Measurements from ENCODE around the gene NSD2. TPM values are rescaled to one million over a fixed set of nuclear protein-coding genes. Genes with fewer than 3 reads are reported as not detected.

NSD2 gene
- total RNA-seq, 1 experiment from 2014 or later, result 136 TPM

- Histone ChIP-seq H3K18ac (ENCODE audit: insufficient read length, low read depth, low read length) (no peak overlapping the region), H3K56ac (ENCODE audit: insufficient read length, low read depth, low read length) (no peak overlapping the region), H3K23me2 (ENCODE audit: insufficient read length, low read depth, low read length, poor library complexity, severe bottlenecking) (no peaks in the 10 kb centered on the region), H3K27me3 (ENCODE audit: insufficient read depth, low read length) (peaks cover 86% of the 10 kb centered on the region), H3T11ph (ENCODE audit: low read length) (no peak overlapping the region), H3K4ac (ENCODE audit: low read depth, low read length) (no peak overlapping the region), H4K5ac (ENCODE audit: insufficient read length, low read depth, low read length) (no peak overlapping the region), H2AK5ac (ENCODE audit: insufficient read length, low read length) (no peak overlapping the region), H3K27ac (ENCODE audit: insufficient read length, low read depth, low read length) (no peak overlapping the region), H3K4me2 (ENCODE audit: insufficient read depth, insufficient read length, low read length) (no peak overlapping the region), H3K79me2 (ENCODE audit: insufficient read depth, low read length) (no peaks in the 10 kb centered on the region), H4K91ac (ENCODE audit: insufficient read length, low read depth, low read length) (no peak overlapping the region), H3K9ac (ENCODE audit: extremely low read depth, insufficient read length, low read length) (no peak overlapping the region), H3K23ac (ENCODE audit: insufficient read length, low read depth, low read length) (no peak overlapping the region), H3K4me1 (ENCODE audit: insufficient read depth, low read length) (no peaks in the 10 kb centered on the region), H2BK15ac (ENCODE audit: low read depth, low read length) (no peak overlapping the region), H2BK120ac (ENCODE audit: low read depth, low read length, poor library complexity, severe bottlenecking) (no peak overlapping the region), H3K9me3 (ENCODE audit: control insufficient read depth, low read depth, low read length) (no peaks in the 10 kb centered on the region), H2BK20ac (ENCODE audit: low read depth, low read length, poor library complexity, severe bottlenecking) (no peak overlapping the region), H2AFZ (ENCODE audit: low read length) (no peak overlapping the region), H2BK5ac (ENCODE audit: insufficient read length, low read length) (no peak overlapping the region), H4K8ac (replicated peaks; ENCODE audit: insufficient read length, low read depth, low read length) (no peak overlapping the region), H3K14ac (ENCODE audit: insufficient read depth, low read length) (no peak overlapping the region), H4K20me1 (ENCODE audit: control insufficient read depth, insufficient read depth, insufficient read length) (peaks cover 3% of the 10 kb centered on the region), H2BK12ac (ENCODE audit: insufficient read length, low read depth, low read length) (no peak overlapping the region), H3K79me1 (ENCODE audit: insufficient read depth, low read depth, low read length, poor library complexity, severe bottlenecking) (no peaks in the 10 kb centered on the region)
- no peaks in the 10 kb centered on the region for H3K36me3 Mint-ChIP-seq (ENCODE audit: insufficient read depth in 1 of 3, low read depth in 3 of 3)
- no peaks in the 10 kb centered on the region for H3K9me3 Mint-ChIP-seq
- no CpG with 5 or more reads among the region's 14 CpGs for WGBS (ENCODE audit: extremely low coverage, insufficient read length, low lambda C conversion rate)
- peaks cover 6 to 24% of the 10 kb centered on the region in 2 experiments for H3K4me1 Mint-ChIP-seq
- H3K4me3 Mint-ChIP-seq, result peak overlapping the region in 1 of 2 experiments; percentile 65; a peak in 2 of 5 replicates
- TF ChIP-seq CTCF (conservative IDR thresholded peaks at IDR 0.05), result no peak
- no peak overlapping the region for H3K27ac Mint-ChIP-seq
- DNase-seq, result no peak
- peaks cover 97% of the 10 kb centered on the region for H3K27me3 Mint-ChIP-seq (ENCODE audit: low read depth)
Observed at GRCh38 chr4:1862961-1863296, 8.3 kb upstream of the NSD2 start.

Measured in H9 (cell line).